ENCODE data around the gene VANGL1.

GRCh38 chr1:115726570-115726969, 84.8 kb downstream of the VANGL1 start:
- no peak for TF ChIP-seq CTCF (conservative IDR thresholded peaks at IDR 0.05; ENCODE audit: low read depth, low read length)
- no peak for TF ChIP-seq EZH2phosphoT487 (IDR thresholded peaks at IDR 0.05; ENCODE audit: borderline replicate concordance, low read length)

All from PC-3 (cell line).